ACC112 (cell line): Measurements from ENCODE around the gene ILDR1.

Experiments
- H2AFZ ChIP-seq: fragments of 200-600 bp; sonication (generic); one replicate; pipeline ENCODE4 v1.6.0; 2017; ENCODE audit warnings: antibody characterized with exemption, low read length; ENCODE audit not compliant: unreplicated experiment
- H3K27ac ChIP-seq: fragments of 200-600 bp; sonication (generic); 2 replicates; pipeline ENCODE4 v1.5.1; 2014; ENCODE audit warnings: low read depth, mild to moderate bottlenecking, antibody characterized with exemption, low read length, moderate library complexity
- H3K27me3 ChIP-seq: fragments of 200-600 bp; sonication (generic); 2 replicates; pipeline ENCODE4 v1.6.1; 2014; ENCODE audit warnings: mild to moderate bottlenecking, antibody characterized with exemption, low read length, moderate library complexity, mixed read lengths; ENCODE audit not compliant: insufficient read depth
- H3K36me3 ChIP-seq: fragments of 200-600 bp; sonication (generic); 2 replicates; pipeline ENCODE4 v1.6.1; 2016; ENCODE audit warnings: mild to moderate bottlenecking, antibody characterized with exemption, low read length, moderate library complexity, mixed read lengths; ENCODE audit not compliant: insufficient read depth
- H3K4me1 ChIP-seq: fragments of 200-600 bp; sonication (generic); one replicate; pipeline ENCODE4 v1.6.1; 2016; ENCODE audit warnings: low read length, mixed read lengths; ENCODE audit not compliant: insufficient read depth, unreplicated experiment, control insufficient read depth
- H3K4me3 ChIP-seq: fragments of 200-600 bp; sonication (generic); 2 replicates; pipeline ENCODE4 v1.5.1; 2014; ENCODE audit warnings: mild to moderate bottlenecking, low read depth, low read length
- H3K79me2 ChIP-seq: fragments of 200-600 bp; sonication (generic); one replicate; pipeline ENCODE4 v1.6.0; 2016; ENCODE audit warnings: low read length; ENCODE audit not compliant: control insufficient read depth, unreplicated experiment, insufficient read depth

ILDR1 gene

GRCh38 chr3:121975702-121976302 is 46.2 kb downstream of the ILDR1 start:
- no peaks in the 10 kb centered on the region for H3K79me2 ChIP-seq
- no peak overlapping the region for H3K4me3 ChIP-seq
- no peaks in the 10 kb centered on the region for H3K36me3 ChIP-seq
- H3K27ac ChIP-seq: no peak overlapping the region
- H3K27me3 ChIP-seq: no peaks in the 10 kb centered on the region
- no peaks in the 10 kb centered on the region for H3K4me1 ChIP-seq
- no peak overlapping the region for H2AFZ ChIP-seq

GRCh38 chr3:121974601-121975111 is 47.4 kb downstream of the ILDR1 start:
- Histone ChIP-seq H3K27me3 (no peaks in the 10 kb centered on the region), H3K36me3 (no peaks in the 10 kb centered on the region), H3K4me1 (no peaks in the 10 kb centered on the region), H3K27ac (no peak overlapping the region), H3K4me3 (no peak overlapping the region), H3K79me2 (no peaks in the 10 kb centered on the region), H2AFZ (no peak overlapping the region)

DNA sequence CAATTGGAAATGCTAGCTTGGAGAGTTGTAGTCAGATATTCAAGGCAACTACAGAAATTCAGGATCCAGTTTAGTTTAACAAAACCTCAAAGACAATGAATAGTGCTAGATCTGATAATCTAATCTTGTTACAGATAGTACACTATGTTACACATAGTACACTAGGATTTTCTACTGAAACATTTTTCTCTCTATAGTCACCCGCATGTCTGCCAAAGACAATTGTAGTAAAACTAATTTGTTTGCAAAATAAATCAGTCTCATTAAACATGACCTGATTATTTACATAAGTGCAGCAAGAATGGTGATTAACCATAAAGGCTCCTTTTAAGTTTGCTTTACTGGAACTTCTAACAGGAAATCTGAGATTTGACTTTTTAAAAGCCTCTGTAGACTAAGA is 52.0 kb downstream of the ILDR1 start:
- no peaks in the 10 kb centered on the region for H3K36me3 ChIP-seq
- no peaks in the 10 kb centered on the region for H3K79me2 ChIP-seq
- no peaks in the 10 kb centered on the region for H3K4me1 ChIP-seq
- no peak overlapping the region for H3K27ac ChIP-seq
- H3K4me3 ChIP-seq: no peak overlapping the region
- no peak overlapping the region for H2AFZ ChIP-seq
- no peaks in the 10 kb centered on the region for H3K27me3 ChIP-seq

- H3K79me2 ChIP-seq: no peaks in the 10 kb centered on the region
- H2AFZ ChIP-seq: no peak overlapping the region
- no peaks in the 10 kb centered on the region for H3K36me3 ChIP-seq
- no peaks in the 10 kb centered on the region for H3K27me3 ChIP-seq
- no peak overlapping the region for H3K4me3 ChIP-seq
- H3K4me1 ChIP-seq: no peaks in the 10 kb centered on the region
- no peak overlapping the region for H3K27ac ChIP-seq
These were observed 52.4 kb downstream of the ILDR1 start for GRCh38 chr3:121969631-121970030.

- no peaks in the 10 kb centered on the region for H3K36me3 ChIP-seq
- H2AFZ ChIP-seq: no peak overlapping the region
- no peaks in the 10 kb centered on the region for H3K4me1 ChIP-seq
- no peaks in the 10 kb centered on the region for H3K79me2 ChIP-seq
- no peak overlapping the region for H3K4me3 ChIP-seq
- no peak overlapping the region for H3K27ac ChIP-seq
- no peaks in the 10 kb centered on the region for H3K27me3 ChIP-seq
These were observed 58.4 kb downstream of the ILDR1 start for GRCh38 chr3:121963608-121964007.

GRCh38 chr3:121962443-121962842 is 59.6 kb downstream of the ILDR1 start:
- Histone ChIP-seq H3K79me2 (no peaks in the 10 kb centered on the region), H3K4me1 (no peaks in the 10 kb centered on the region), H3K27ac (no peak overlapping the region), H3K36me3 (no peaks in the 10 kb centered on the region), H2AFZ (no peak overlapping the region), H3K4me3 (no peak overlapping the region), H3K27me3 (no peaks in the 10 kb centered on the region)

DNA sequence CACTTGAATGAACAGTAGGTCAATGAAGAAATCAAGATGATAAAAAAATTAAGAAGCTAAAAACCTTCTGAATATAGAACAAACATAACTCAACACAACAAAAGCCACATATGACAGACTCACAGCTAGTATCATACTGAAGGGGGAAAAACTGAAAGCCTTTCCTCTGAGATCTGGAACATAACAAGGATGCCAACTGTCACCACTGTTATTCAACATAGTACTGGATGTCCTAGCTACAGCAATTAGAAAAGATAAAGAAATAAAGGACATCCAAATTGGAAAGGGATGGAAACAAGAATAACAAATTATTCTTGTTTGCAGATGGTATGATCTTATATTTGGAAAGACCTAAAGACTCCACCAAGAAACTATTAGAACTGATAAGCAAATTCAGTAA is 60.8 kb downstream of the ILDR1 start:
- H3K27ac ChIP-seq: no peak overlapping the region
- H3K4me1 ChIP-seq: no peaks in the 10 kb centered on the region
- no peaks in the 10 kb centered on the region for H3K36me3 ChIP-seq
- no peak overlapping the region for H2AFZ ChIP-seq
- no peaks in the 10 kb centered on the region for H3K27me3 ChIP-seq
- H3K4me3 ChIP-seq: no peak overlapping the region
- no peaks in the 10 kb centered on the region for H3K79me2 ChIP-seq

DNA sequence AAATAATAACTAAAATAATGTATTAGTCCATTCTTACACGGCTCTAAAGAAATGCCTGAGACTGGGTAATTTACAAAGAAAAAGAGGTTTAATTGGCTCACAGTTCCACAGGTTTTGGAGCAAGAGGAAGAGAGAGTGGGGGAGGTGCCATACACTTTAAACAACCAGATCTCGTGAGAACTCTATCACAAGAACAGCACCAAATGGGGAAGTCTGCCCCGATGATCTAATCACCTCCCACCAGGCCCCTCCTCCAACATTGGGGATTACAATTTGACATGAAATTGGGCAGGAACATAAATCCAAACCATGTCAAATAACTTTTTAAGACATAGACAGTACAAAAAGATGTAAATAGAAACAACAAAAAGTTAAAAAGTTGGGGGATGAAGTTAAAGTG is 63.2 kb downstream of the ILDR1 start:
- no peak overlapping the region for H3K27ac ChIP-seq
- H3K4me3 ChIP-seq: no peak overlapping the region
- H3K79me2 ChIP-seq: no peaks in the 10 kb centered on the region
- H3K36me3 ChIP-seq: no peaks in the 10 kb centered on the region
- no peaks in the 10 kb centered on the region for H3K27me3 ChIP-seq
- no peak overlapping the region for H2AFZ ChIP-seq
- H3K4me1 ChIP-seq: no peaks in the 10 kb centered on the region

- Histone ChIP-seq H2AFZ (no peak overlapping the region), H3K27me3 (no peaks in the 10 kb centered on the region), H3K4me3 (no peak overlapping the region), H3K36me3 (no peaks in the 10 kb centered on the region), H3K27ac (no peak overlapping the region), H3K79me2 (no peaks in the 10 kb centered on the region), H3K4me1 (no peaks in the 10 kb centered on the region)
These were observed 64.2 kb downstream of the ILDR1 start for GRCh38 chr3:121957674-121958415.

DNA sequence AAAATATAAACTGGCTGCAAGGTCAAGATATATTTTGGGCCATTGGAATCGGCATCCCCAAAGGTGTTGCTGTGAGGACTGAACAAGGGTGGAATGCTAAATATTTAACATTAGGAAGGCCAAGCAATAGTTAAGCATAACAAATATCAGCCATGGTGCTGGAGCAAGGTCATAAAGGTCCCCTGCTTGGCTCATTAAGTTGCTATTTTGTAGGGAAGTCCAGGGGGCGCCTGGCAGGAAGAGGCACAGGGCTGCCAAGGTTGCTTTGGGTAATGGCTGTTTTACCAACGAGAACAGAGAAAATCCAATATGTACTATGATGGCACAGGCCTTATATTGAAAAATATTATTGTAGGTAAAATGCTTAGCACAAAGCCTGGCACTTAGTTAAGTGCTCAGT is 65.7 kb downstream of the ILDR1 start:
- H3K36me3 ChIP-seq: no peaks in the 10 kb centered on the region
- no peak overlapping the region for H3K27ac ChIP-seq
- no peaks in the 10 kb centered on the region for H3K79me2 ChIP-seq
- H2AFZ ChIP-seq: no peak overlapping the region
- H3K4me3 ChIP-seq: no peak overlapping the region
- H3K4me1 ChIP-seq: no peaks in the 10 kb centered on the region
- H3K27me3 ChIP-seq: no peaks in the 10 kb centered on the region

DNA sequence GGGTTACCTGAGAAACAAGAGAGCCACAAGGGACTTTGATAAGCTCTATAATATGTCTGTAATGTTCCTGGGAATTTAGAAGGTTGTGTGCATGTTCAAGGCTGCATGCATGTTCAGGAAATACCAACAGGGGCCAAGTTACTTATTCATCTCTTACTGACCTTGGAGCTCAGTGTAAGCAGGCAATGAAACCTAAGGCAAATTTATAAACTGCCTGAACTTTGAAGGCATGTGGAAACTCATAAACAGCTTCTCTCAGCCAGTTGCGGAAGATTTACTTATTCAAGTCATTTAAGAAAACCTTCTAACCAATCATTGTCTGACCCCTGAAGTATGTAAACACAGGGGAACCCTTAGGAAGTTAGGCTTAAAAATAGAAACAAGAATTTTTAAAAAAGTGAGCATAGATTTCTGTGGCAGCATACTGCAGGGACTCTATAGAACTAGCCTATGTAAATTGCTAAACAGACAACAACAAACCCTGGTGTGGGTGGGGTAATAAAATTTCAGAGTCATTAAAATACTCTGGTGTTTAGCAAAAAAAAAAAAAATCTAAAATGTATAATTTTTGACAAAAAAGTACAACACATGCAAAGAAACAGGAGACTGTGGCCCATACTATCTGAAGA is 70.6 kb downstream of the ILDR1 start:
- Histone ChIP-seq H3K27ac (no peak overlapping the region), H3K4me1 (no peaks in the 10 kb centered on the region), H3K36me3 (no peaks in the 10 kb centered on the region), H3K27me3 (no peaks in the 10 kb centered on the region), H2AFZ (no peak overlapping the region), H3K4me3 (no peak overlapping the region), H3K79me2 (no peaks in the 10 kb centered on the region)
